HEK293 (cell line): ENCODE measurements around the gene POU4F1.

Experiments
- ZNF121 ChIP-seq: fragments of 450-650 bp; formaldehyde crosslinking; IDR thresholded peaks from 2 replicates; pipeline ENCODE4 v1.5.1; 2016; ENCODE audit warnings: missing biosample characterization, missing genetic modification characterization
- ZNF140 ChIP-seq: fragments of 450-650 bp; formaldehyde crosslinking; IDR thresholded peaks from 2 replicates; pipeline ENCODE4 v1.5.1; 2016; ENCODE audit warnings: missing biosample characterization, missing genetic modification characterization
- ZNF274 ChIP-seq, 2 experiments: fragments of 200-500 bp in 1 of 2; fragments of 450-650 bp in 1 of 2; sonication (Bioruptor generic) in 1 of 2; formaldehyde crosslinking in 1 of 2; IDR thresholded peaks; 2 replicates each; pipeline versions ENCODE4 v1.5.1 to v1.6.1; 2014 to 2016; ENCODE audit warnings: borderline replicate concordance in 1 of 2, inconsistent platforms in 1 of 2, low read length in 1 of 2, missing biosample characterization in 1 of 2, missing genetic modification characterization in 1 of 2
- ZNF610 ChIP-seq: fragments of 450-650 bp; formaldehyde crosslinking; IDR thresholded peaks from 2 replicates; pipeline ENCODE4 v1.5.1; 2016; ENCODE audit warnings: missing biosample characterization, missing genetic modification characterization, borderline replicate concordance
- ZNF658 ChIP-seq: fragments of 450-650 bp; formaldehyde crosslinking; IDR thresholded peaks from 2 replicates; pipeline ENCODE4; 2016; ENCODE audit warnings: missing biosample characterization, missing genetic modification characterization
- ZNF707 ChIP-seq: fragments of 450-650 bp; formaldehyde crosslinking; IDR thresholded peaks from 2 replicates; pipeline ENCODE4 v1.5.1; 2016; ENCODE audit warnings: missing biosample characterization, missing genetic modification characterization
- ZNF830 ChIP-seq: fragments of 450-650 bp; IDR thresholded peaks from 2 replicates; pipeline ENCODE4 v1.5.0; 2018; ENCODE audit warnings: missing biosample characterization, missing genetic modification characterization, low read depth, mild to moderate bottlenecking, moderate library complexity
- TF ChIP-seq, protein P1 (sequence below): fragments of 450-650 bp; formaldehyde crosslinking; IDR thresholded peaks from 2 replicates; pipeline ENCODE4 v1.5.1; 2017; ENCODE audit warnings: missing biosample characterization, missing genetic modification characterization
- TF ChIP-seq, protein P2 (sequence below): fragments of 450-650 bp; formaldehyde crosslinking; IDR thresholded peaks from 2 replicates; pipeline ENCODE4 v1.5.1; 2016; ENCODE audit warnings: missing biosample characterization, missing genetic modification characterization
- TF ChIP-seq, protein P3 (sequence below): fragments of 450-650 bp; formaldehyde crosslinking; IDR thresholded peaks from 2 replicates; pipeline ENCODE4 v1.5.1; 2017; ENCODE audit warnings: missing biosample characterization, missing genetic modification characterization
- TF ChIP-seq, protein P4 (sequence below): sonication (generic); formaldehyde crosslinking; IDR thresholded peaks from 2 replicates; pipeline ENCODE4 v1.8.1; 2022; ENCODE audit warnings: mild to moderate bottlenecking, moderate library complexity, missing genetic modification reagents

DNA sequence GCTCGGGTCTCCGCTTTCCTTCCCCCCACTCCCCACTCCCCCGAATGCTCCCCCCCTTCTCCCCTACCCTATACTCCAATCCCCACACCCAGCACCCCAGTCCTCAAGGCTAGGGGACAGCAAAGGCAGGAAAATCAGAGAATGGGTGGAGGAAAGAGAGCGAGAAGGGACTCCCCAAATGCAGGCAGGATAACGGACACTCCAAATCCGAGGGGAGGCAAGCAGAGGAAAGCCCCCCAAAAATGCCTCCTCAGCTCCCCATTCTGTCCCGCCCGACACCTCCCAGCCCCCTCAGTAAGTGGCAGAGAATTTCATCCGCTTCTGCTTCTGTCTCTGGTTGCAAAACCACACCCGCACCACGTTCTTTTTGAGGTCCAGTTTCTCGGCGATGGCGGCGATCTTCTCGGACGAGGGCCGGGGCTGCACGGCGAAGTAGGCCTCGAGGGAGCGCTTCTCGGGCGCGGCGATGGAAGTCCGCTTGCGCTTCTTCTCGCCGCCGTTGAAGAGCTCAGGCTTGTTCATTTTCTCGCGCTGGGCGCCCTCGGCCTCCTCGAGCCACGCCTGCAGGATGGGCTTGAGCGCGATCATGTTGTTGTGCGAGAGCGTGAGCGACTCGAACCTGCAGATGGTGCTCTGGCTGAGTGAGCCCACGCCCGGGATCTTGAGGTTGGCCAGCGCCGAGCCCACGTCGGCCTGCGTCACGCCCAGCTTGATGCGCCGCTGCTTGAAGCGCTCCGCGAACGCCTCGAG lies 2.1 kb downstream of the POU4F1 start:
- TF ChIP-seq, protein P1, sequence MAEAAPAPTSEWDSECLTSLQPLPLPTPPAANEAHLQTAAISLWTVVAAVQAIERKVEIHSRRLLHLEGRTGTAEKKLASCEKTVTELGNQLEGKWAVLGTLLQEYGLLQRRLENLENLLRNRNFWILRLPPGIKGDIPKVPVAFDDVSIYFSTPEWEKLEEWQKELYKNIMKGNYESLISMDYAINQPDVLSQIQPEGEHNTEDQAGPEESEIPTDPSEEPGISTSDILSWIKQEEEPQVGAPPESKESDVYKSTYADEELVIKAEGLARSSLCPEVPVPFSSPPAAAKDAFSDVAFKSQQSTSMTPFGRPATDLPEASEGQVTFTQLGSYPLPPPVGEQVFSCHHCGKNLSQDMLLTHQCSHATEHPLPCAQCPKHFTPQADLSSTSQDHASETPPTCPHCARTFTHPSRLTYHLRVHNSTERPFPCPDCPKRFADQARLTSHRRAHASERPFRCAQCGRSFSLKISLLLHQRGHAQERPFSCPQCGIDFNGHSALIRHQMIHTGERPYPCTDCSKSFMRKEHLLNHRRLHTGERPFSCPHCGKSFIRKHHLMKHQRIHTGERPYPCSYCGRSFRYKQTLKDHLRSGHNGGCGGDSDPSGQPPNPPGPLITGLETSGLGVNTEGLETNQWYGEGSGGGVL (tag by site-specific recombination): no peak
- TF ChIP-seq ZNF830 (tag by site-specific recombination): no peak
- TF ChIP-seq, protein P2, sequence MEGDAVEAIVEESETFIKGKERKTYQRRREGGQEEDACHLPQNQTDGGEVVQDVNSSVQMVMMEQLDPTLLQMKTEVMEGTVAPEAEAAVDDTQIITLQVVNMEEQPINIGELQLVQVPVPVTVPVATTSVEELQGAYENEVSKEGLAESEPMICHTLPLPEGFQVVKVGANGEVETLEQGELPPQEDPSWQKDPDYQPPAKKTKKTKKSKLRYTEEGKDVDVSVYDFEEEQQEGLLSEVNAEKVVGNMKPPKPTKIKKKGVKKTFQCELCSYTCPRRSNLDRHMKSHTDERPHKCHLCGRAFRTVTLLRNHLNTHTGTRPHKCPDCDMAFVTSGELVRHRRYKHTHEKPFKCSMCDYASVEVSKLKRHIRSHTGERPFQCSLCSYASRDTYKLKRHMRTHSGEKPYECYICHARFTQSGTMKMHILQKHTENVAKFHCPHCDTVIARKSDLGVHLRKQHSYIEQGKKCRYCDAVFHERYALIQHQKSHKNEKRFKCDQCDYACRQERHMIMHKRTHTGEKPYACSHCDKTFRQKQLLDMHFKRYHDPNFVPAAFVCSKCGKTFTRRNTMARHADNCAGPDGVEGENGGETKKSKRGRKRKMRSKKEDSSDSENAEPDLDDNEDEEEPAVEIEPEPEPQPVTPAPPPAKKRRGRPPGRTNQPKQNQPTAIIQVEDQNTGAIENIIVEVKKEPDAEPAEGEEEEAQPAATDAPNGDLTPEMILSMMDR (tag by site-specific recombination): no peak
- TF ChIP-seq, protein P3, sequence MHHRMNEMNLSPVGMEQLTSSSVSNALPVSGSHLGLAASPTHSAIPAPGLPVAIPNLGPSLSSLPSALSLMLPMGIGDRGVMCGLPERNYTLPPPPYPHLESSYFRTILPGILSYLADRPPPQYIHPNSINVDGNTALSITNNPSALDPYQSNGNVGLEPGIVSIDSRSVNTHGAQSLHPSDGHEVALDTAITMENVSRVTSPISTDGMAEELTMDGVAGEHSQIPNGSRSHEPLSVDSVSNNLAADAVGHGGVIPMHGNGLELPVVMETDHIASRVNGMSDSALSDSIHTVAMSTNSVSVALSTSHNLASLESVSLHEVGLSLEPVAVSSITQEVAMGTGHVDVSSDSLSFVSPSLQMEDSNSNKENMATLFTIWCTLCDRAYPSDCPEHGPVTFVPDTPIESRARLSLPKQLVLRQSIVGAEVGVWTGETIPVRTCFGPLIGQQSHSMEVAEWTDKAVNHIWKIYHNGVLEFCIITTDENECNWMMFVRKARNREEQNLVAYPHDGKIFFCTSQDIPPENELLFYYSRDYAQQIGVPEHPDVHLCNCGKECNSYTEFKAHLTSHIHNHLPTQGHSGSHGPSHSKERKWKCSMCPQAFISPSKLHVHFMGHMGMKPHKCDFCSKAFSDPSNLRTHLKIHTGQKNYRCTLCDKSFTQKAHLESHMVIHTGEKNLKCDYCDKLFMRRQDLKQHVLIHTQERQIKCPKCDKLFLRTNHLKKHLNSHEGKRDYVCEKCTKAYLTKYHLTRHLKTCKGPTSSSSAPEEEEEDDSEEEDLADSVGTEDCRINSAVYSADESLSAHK (tag by site-specific recombination): no peak
- TF ChIP-seq, protein P4, sequence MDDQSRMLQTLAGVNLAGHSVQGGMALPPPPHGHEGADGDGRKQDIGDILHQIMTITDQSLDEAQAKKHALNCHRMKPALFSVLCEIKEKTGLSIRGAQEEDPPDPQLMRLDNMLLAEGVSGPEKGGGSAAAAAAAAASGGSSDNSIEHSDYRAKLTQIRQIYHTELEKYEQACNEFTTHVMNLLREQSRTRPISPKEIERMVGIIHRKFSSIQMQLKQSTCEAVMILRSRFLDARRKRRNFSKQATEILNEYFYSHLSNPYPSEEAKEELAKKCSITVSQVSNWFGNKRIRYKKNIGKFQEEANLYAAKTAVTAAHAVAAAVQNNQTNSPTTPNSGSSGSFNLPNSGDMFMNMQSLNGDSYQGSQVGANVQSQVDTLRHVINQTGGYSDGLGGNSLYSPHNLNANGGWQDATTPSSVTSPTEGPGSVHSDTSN (CRISPR knock-in tag): no peak
- TF ChIP-seq ZNF121: no peak
- TF ChIP-seq ZNF658 (tag by site-specific recombination): no peak
- no peak for TF ChIP-seq ZNF274 (IDR thresholded peaks at IDR 0.05; ENCODE audit: low read length)
- TF ChIP-seq ZNF274 (tag by site-specific recombination; IDR thresholded peaks at IDR 0.05; ENCODE audit: borderline replicate concordance): no peak
- no peak for TF ChIP-seq ZNF707 (tag by site-specific recombination)
- TF ChIP-seq ZNF610: no peak
- TF ChIP-seq ZNF140 (tag by site-specific recombination): no peak
